HG03097 (cell line): ENCODE data around the gene GFM1.
"Not testable (repeated sequence)": the region's sequence is repeated elsewhere in the genome, so short reads cannot be mapped to it uniquely, and the experiment has no call there.

ENCODE experiments used
- ATAC-seq: cut with Tn5 transposase; IDR thresholded peaks from one replicate; pipeline ENCODE4 v1.9.1; 2021; ENCODE audit not compliant: unreplicated experiment, low FRiP score

Gene GFM1

GRCh38 chr3:158672215-158673176 lies 28.2 kb downstream of the GFM1 start, which contains the start of gene LXN:
Gene LXN (minus strand): TSS chr3:158672648. CDS start chr3:158672478, 170 bp downstream.
- ATAC-seq = peak; percentile 100

DNA sequence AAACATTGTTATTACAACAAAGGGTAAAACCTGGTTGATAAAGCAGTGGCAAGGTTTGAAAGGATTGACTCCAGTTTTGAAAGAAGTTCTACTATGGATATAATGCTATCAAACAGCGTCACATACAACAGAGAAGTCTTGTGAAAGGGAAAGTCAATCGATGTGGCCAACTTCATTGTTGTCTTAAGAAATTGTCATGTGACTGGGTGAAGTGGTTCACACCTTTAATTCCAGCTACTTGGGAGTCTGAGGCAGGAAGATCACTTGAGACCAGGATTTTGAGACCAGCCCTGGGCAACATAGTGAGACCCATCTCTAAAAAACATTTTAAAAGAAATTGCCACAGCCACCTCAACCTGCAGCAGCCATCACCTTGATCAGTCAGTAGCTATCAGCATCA lies 34.4 kb downstream of the GFM1 start:
- no peak for ATAC-seq

- ATAC-seq = no peak
Measured at GRCh38 chr3:158679547-158680000, 35.2 kb downstream of the GFM1 start.

DNA sequence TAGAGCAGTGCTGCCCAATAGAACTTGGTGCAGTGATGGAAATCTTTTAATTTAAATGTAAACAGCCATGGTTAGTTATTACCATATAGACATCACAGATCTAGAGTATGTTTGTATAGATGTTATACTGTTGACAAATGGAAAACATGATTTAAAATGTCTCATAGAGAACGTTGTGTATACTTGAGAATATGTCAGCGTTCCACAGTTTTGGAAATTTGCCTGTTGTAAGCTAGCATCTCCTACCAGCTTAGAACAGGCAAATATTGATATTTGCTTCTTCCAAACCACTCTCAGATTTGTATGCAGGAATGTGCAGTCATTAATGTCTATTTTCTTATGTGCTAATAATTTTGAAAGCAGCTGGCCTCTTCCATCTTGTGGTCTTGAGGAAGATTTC lies 36.5 kb downstream of the GFM1 start:
- no peak for ATAC-seq

DNA sequence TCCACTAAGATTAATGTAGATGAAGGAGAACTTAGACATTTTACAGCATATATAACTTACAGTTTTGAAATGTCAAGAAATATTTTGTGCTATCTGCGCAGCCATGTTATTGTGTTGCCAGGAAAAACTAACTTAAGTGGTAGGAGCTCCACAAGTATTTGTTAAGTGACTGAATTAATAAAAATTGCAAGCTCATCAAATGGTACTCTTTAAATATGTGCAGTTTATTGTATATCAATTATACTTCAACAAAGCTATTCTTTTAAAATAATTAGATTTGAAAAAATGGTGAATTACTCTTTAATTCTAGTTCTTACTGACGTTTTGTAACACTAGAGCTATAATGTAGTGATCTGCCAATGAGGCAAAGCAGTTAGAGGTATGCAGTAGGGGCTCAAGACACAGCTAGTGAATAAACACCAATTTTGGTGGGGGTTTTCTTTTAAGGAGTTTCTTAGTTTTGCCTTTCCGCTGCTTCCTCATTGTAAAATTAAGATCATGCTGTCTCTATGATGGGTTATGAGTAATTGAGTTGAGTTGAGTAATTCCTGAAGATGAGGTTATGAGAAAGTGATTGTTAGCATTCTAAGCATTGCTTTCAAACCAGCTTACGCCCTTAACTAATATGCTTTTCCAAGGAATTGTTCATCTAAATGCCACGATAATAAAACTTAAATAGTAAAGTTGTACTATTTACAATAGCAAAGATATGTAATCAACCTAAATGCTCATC lies 39.1 kb downstream of the GFM1 start:
- ATAC-seq = no peak

GRCh38 chr3:158685159-158685558 lies 40.8 kb downstream of the GFM1 start:
- ATAC-seq = no peak

DNA sequence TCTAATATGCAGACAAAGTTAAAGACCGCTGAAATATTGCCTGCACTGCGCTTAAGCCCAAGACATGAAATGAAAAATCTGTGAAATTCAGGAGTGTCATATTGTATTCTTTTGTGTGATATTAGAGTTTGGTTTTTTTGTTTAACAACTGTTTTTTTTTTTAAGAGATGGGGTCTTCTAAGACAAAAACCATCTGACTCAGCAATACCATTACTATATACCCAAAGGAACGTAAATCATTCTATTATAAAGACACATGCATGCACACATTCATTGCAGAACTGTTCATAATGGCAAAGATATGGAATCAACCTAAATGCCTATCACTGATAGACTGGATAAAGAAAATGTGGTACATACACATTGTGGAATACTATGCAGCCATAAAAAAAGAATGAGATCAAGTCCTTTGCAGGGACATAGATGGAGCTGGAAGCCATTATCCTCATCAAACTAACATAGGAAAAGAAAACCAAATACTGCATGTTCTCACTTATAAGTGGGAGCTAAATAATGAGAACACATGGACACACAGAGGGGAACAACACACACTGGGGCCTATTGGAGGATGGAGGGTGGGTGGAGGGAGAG lies 49.6 kb downstream of the GFM1 start:
- not testable (repeated sequence) for ATAC-seq

DNA sequence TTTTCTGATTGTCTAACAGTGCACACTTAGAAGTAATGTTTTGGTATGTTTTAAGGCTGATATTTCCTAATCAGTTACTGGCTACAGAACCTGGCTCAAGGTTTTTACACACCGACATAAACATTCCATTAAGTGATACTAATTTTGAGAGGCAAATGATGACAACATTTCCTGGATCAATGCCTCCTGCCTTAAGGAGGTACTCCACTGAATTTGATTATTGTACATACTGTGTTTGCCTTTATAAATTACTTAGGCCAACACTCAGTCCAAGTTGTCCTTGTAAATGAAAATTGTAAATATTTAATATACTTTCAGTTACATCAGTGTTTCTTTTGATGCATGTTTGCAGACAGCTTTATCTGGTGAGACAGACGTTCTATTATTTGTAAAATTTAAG lies 52.3 kb downstream of the GFM1 start:
- ATAC-seq = no peak

GRCh38 chr3:158700559-158700958 lies 56.2 kb downstream of the GFM1 start:
- no peak for ATAC-seq

- ATAC-seq = no peak
Measured at GRCh38 chr3:158701420-158702065, 57.2 kb downstream of the GFM1 start.

DNA sequence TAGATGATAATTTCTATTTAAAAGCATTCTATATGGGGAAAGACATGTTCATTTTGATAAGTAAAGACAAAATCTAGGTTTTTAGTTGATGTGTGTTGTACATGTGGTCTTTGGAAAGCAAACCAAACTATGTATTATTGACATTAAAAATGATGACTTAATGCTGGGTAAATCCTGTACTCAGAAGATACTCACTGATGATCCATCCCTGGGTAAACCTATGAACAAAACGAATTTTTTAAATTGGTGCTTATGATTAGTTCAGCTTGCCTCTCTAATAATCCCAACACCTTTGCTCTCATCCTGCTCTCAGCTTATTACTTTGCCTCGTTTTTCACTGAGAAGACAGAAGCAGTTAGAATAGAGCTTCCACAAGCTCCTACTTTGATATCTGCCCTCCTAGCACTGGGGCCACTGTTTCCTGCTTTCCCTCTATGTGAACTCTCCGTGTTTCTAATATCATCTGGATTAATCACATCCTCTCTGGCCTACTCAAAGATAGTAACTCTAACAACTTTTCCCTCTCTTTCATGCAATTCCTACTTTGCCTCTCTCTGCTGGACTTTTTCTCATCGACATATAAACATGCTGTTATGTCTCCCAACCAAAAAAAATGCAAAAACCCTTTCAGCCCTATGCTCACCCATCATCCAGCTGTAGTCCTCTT lies 58.6 kb downstream of the GFM1 start:
- no peak for ATAC-seq

GRCh38 chr3:158703566-158703965 lies 59.2 kb downstream of the GFM1 start:
- ATAC-seq = no peak

DNA sequence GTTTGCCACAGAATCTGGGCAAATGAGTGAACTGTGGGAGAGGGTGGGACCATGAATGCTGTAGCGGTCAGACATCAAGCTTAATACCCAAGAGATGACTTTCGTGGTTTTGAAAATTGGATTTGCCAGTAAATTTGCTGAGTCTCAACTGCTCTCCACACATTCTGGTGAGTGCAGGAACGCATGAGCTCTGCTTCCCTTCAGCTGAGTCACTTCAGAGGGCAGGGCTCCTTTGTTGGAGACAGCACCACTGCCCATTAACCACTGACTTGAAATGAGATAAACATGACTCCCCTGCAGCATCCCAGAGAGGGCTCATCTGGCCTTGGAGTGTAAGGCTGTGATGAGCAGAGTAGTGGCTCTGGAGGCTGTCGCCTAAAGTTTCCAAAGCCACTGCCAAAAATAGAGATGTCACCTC lies 65.3 kb downstream of the GFM1 start:
- ATAC-seq = no peak

DNA sequence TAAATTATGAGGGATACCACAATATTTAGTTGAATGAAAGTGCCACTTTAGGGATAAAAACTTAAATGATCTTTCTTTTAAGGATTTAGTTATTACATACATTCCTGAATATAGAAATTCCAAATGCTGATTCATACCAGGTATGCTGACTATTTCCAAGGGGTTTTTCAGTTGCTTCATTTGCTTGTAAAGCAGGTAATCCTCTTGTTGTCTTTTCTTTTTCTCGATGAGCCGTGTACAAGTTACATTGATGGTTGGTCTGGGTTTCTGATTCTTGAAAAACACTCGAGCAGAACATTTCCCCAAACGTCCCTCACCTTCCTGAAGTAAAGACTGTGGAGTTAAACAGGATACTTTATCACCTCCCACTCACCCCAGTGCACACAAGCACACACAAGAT lies 66.3 kb downstream of the GFM1 start:
- no peak for ATAC-seq

DNA sequence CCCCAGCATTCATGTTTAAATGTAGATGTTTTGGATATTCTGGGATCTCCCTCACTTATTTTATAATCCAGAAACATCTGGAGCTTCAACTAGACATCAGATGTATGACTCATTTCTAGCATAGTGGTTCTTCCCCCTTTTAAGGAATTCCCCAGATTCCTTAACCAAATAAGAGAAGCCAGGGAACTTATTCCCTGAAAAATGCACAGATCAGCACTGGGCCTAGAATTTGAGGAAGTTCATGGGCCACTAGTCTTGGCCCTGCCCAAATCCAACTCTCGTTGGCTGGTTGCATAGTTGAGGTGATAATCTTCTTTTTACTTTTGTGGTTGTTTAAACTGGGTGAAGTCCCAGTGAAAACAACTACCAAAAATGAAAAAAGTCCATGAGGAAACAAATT lies 67.6 kb downstream of the GFM1 start:
- no peak for ATAC-seq

DNA sequence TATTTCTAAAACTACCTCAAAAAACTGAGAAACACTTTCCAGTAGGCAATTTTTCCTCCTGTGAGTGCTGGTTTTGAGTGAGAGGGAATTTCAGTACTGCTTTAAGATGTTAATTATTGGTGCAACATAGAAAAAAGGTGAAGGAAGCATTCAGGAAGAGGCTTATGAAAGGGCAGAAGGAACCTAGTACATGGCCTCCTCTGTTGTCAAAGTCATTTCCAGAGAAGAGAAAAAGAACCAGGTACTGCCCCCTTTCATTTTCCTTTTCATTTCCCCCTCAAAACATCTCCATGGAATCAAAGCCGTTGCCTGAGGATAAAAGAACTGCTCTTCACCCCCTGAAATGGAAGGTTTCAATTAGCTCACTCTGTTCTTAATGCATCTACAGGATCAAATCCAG lies 68.1 kb downstream of the GFM1 start:
- ATAC-seq = no peak

GRCh38 chr3:158713094-158713499 lies 68.8 kb downstream of the GFM1 start:
- no peak for ATAC-seq

DNA sequence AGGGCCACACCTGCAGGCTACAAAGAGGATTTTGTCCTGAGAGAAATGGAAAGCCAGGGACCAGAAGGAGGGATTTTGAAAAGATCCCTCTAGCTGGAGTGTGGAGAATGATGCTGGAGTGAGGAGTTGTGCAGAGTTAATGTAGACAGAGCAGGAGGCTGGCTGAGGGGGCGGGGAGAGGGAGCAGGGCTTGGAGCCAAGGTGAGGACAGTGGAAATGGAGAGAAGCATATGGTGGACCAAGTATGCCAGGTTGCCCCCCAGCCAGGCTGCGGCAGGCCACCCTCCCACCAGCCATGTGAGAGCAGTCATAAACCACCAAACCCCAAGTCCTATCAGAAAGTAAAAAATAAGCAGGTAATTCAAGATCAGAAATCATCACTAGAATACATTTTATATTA lies 73.2 kb downstream of the GFM1 start:
- ATAC-seq = no peak

DNA sequence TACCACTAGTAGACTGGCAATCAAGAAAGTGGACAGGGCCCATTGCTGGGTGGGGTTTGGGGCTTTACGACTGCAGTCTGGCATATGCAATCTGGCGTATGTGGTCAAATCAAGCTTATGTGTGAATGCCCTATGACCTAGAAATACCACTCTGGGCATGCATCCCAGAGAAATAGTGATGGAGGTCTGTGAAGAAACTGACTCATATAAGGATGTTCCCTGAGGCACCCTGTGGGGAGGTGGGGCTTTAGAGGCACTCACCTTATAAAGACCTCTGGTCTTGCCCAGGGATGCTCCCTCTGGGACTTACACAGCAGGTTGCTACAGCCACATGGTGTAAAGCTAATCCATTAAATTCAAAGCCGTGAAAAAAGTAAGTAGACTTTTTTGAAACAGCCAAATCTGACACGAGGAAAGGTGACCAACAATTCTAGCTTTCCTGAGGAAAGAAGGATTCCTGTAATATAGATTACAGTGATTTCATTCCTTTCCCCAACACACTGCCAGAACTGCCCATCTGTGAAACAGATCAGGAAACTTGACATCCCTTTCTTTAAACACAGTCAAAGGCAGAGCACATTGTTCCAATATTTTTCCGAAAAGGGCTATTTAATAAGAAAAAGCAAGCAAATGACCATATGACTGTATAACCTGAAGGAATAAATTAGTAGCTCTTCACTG lies 74.3 kb downstream of the GFM1 start:
- no peak for ATAC-seq

DNA sequence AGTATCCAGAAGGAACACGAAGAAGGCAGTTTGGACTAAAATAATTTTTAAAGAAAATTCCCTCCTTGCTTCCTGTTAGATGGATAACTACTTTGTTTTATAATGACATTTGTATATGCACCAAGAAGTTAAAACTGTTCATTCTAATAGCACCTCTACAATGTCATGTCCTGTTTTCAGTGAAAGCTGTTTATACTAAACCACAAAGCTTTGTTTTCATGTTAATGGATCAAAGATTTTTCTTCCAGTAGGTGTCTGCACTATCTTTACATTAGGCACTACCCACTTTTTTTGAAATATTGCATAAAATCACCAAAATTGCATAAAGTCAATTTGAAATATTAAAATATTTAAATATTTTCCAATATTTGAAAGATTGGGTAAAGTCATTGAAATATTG lies 77.8 kb downstream of the GFM1 start:
- ATAC-seq = no peak
